Measurements from ENCODE around the gene TSPAN8.
"Not testable (repeated sequence)": the region's sequence is repeated elsewhere in the genome, so short reads cannot be mapped to it uniquely, and the experiment has no call there.

The TSPAN8 gene

DNA sequence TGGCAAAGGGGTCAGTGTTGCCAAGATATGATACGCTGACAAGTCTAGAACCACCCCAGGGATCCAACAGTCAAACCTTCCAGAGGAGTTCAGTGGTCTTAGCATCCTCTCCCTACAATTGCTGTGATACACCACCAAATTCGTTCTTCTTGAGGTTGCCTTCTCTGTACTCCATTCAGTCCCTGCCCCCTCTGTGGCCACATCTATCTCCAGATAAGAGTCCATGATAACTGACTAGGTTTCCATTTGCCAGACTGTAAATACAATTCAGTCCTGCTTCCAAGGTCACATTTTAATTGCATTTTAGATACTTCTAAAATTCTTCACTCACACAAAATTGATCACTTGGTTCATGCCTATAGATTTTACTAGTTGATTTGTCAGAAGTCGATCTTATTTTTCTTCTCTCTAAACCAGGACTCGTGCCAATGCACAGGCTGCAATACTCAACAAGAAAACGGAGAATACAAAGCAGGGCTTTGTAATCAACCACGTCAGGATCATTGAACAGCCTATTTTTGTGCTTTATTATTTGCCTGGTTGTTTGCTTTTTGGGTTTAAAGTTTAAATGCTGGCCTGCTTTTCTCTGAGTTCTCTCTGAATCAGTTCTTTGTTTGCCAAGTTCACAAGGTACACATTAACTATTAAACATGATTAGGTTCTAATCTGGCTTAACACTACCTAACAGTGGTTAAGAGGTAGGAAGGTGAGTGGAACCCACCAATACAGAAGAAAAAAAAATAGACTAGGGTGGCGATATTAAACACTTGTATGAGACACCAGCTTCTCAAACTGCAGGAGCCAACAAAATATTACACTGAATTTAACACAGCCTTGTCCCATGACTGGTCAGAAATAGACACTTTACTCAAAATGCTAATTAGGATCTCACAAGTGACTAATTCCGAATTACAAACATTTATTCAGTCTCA, 5.3 kb upstream of the TSPAN8 start:
- peak in 1 of 2 experiments; percentile 6 for DNase-seq

DNA sequence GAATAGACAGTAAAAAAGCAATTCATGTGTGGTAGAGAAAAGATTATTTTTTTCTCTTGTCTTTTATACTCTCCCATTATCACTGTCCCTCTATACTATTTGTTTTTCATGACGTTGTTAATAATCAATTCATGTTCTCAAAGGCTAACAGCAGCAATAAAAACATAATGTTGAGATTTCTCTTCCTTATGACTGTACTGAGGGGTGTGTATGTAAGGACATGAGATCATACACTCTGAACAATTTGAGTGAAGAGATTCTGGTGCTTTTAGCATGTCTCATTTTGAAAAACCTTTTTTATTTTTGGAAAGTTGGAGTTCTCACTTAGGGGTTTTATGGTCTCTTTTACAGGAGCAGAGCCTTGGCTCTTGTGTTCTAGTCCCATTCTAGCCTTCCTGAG, 3.8 kb upstream of the TSPAN8 start:
- no peak for DNase-seq

DNA sequence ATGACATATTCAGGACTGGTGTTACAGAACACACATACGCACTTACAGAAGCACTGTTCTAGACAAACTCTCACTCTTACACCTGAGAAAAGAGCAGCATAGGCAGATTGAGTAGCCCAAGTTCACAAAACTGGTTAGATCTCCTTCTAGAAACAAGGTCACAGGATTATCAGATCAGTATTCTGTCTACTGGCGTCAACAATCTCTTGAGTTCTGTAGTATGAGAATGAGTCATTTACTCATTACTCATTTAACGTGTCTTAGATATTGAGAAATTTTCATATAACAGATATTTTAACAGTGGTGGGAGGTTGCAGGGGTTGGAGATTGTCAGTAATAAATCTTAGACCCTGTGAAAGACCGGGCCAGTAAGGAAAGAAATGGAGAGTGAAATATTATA, 2.8 kb upstream of the TSPAN8 start:
- DNase-seq = no peak

DNA sequence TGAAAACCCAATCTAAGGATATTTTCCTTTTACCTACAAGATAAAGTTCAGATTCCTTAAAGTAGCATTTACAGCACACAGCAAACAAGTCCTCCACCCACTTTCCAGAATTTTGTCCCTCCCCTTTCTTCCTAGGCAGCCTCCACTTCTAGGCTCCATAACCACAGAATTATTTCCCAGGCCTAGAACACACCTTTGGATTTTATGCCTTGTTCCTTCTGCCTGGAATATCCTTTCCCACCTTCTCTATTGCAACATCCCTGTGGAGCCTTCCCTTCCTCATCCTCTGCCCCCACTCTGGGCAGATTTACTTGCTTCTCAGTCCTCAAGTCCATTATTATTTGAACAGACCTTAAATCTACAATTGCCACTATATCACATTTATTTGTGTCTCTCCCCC, 2.1 kb upstream of the TSPAN8 start:
- no peak for DNase-seq

DNA sequence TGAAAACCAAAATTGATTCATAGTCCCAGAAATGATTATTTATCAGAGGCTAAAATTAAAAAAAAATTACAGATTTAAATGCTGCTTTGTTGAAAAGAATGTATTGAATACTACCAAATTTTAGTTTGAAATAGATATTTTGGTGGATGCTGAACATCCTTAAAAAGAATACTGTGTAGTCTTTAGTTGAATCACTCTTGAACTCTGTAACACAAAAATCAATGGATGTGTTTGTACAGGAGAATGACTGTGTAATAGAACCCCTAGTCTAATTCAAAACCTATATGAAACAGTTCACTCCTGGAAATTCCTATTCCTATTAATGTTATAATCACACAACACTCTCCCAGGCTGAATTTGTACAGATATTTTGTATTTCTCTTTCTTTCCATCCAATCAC, 1.5 kb upstream of the TSPAN8 start:
- no peak for DNase-seq

DNA sequence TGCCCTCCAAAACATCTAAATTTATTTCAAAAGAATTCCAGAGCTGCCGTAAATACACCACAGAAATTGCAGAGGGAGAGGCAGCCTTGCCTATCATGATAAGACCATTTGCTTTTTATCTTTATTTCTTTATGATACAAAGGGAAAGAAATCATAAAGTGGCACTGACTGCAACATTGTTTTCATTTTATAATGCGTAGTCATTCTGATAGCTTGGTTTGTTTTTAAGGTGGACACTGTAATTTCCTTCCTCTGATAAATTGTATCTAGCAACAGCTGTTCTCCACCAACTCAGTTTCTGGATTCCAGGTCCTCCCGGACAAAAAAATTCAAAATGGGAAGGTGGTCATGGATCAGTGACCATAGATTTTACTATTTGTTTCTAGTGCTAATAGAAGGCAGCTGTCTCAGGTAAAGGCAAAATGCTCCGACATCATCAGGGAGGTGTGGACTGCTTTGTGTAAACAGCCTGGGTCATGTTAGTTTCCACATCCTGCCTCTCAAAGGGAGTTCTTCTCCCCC, 623 bp upstream of the TSPAN8 start:
- peak; percentile 62 to 84 for DNase-seq

DNA sequence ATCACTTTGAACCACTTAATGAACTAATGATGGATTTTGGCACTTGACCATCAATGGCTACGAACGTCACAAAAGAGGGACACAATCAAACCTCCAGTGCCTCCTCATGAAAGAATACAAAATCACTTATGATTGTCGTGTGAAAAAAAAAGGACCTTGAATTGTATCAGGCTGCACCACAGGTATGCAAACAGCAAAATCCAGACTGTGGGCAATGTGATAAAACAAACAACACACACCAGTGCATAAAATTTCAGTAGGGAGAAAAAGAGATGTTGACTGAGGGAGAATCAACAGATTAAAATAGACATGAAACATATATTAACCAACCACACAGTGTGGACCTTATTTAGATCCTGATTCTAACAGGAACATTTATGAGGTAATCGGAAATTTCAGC, 2.6 kb downstream of the TSPAN8 start:
- DNase-seq = peak in 1 of 2 experiments; percentile 15

DNA sequence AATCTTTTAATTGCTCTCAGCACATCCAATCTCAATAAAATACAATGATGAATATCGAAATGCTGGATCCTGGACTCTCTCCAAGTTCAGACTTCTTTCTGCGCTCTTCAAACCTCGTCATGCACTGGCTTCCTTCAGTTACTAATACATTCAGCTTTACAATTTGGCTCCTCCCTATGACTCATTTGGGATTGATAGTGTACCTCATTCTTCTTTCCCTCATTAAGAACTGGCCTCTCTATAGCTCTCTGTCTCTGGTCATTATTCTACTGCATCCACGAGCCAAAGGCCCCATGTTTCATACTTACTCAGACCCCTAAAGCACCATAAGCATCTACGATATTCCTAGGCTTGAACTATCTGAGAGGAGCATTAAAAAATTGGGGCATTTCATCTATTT, 4.9 kb downstream of the TSPAN8 start:
- no peak for DNase-seq

DNA sequence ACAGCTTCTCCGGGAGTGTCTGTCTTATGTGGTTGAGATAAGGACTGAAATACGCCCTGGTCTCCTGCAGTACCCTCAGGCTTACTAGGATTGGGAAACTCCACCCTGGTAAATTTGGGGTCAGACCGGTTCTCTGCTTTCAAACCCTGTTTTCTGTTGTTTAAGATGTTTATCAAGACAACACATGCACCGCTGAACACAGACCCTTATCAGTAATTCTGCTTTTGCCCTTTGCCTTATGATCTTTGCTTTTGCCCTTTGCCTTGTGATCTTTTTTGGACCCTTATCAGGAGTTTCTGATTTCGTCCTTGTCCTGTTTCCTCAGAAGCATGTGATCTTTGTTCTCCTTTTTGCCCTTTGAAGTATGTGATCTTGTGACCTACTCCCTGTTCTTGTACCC, 7.8 kb downstream of the TSPAN8 start:
- not testable (repeated sequence) for DNase-seq

DNA sequence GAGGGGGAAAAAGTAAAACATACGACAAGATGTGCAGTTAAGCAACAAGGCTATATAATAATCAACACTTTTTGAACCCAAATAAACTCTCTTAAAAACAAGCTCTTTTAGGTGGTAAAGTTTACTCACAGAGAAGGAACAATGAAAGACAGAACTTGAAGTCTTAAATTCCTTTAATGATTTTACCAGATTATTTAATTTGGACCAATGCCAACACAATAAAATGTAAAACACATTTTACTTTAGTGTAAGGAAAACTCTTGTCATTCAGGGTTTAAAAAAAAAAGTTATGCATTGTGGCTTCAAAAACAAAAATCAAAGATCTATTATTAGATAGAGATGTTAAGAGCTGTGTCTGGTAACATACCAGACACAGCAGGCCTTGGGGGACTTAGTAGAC, 13.1 kb downstream of the TSPAN8 start:
- DNase-seq = no peak

DNA sequence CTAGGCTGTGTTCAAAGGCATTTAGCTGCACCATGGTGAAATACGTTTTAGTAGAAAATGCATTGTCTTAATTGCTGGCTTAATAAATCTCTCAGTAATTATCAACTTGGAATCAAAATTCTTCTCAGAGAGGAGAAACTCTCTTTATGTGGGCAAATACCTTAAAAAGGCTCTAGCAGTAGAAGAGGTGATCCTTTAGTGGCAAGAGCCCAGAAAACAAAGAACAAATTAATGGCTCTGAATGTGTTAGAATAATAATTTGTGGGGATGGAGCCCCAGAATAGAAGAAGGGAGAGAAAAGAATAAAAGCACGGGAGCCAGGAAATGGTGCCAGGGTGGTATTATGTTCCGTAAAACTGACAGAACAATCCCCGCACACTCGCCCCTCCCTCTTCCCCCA, 14.8 kb downstream of the TSPAN8 start:
- DNase-seq = no peak

DNA sequence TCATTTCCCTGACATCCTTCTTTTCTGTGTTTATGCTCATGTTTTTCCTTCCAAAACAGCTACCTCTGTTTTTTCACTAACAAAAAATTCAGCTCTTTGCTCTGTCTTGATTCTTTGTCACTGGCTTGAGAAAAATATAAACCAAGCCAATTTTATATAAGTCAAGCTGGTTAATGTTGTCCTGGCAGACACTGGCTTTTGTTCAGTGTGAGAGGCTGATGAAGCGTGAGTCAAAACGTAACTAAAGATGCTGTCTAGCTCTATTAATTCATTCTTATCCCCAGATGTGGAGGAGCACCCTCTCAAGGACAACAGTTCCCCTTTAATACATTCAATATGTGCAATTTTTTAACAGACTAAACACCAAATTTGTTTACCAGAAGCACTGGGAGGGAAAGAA, 15.8 kb downstream of the TSPAN8 start:
- no peak for DNase-seq

DNA sequence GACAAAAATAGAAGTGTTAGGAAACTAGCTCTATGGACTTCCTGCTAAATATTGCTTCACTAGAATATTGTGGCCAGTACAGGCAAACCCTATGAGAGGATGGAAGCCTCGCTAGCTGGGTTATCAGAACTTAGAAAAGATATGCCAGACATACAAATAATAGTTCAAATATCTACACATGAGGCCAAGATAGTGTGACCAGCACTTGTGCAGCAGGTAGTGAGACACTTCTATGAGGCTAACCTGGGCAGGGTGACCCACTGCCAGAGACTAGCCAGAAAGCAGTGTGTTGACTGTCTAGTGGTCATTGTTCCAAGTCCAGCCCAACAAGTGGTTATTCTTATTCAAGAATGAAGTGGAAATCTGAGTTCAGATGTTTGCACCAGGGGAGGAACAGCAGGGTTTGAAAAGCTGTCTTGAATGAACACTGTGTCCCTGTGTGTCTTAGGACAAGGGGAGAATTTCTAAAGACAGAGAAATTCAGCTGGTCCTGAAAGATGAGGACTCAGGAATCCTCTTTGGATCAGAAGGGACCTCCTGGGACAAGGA, 16.3 kb downstream of the TSPAN8 start:
- DNase-seq = no peak

DNA sequence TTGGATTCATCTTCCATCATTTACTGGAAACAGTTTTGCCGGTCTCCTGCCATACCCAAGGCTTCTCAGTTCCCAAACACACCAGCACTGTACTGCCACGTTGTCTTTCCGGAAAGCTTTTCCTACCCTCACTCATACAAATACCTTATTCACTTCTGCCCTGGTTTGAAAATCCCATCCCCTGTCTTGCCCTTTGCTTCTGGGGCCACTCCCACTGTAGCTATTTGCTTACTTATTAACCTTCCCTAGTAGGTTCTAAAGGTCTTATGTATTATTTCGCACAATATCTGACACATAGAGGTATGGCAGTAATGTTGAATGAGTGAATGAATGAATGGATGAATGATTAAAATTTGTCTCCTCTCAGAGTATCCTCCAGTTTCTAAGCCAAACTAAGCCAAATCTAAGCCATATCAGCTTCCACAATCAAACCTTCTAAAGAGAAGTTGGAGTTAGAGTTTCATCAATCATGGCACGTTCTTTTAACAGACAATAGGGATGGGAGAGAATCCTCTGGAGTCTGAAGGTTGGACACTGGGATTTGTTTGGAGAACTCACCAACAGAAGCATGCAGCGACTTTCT, 18.6 kb downstream of the TSPAN8 start:
- DNase-seq = no peak

DNA sequence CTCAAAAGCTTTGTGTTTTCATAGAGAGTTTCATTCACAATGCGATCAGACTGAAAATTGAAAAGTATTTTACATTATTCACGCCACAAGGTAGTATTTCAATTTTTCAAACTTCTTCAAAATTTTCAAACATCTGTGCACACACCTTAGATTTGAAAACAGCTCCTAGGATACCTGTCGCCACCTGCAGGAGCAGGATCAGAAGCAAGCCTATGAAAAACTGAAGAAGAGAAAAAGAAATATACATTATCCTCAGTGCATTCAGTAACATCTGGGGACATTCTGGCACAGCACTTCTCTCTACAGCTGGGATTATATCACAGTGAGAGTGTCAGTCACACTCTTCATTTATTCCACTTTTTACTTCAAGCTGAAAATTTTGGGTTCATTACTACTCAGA, 19.8 kb downstream of the TSPAN8 start:
- no peak for DNase-seq

DNA sequence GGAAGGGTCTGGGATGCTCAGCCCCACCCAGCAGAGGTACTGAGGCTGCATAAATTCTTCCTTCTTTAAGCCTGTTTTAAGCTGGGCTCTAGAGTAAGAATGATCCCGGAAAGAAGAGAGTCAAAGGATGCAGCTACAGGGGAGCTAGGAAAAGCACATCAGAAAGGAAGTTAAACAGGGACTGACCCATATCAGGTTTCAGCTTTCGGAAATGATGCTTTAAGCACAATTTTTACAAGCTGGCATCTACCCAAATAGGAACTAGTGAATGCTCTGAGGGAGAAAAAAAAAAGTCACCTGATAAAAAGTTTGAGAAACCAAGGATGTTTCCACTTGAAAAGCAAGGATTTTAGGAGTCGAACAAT, 22.0 kb downstream of the TSPAN8 start:
- peak in 1 of 2 experiments; percentile 4 for DNase-seq

DNA sequence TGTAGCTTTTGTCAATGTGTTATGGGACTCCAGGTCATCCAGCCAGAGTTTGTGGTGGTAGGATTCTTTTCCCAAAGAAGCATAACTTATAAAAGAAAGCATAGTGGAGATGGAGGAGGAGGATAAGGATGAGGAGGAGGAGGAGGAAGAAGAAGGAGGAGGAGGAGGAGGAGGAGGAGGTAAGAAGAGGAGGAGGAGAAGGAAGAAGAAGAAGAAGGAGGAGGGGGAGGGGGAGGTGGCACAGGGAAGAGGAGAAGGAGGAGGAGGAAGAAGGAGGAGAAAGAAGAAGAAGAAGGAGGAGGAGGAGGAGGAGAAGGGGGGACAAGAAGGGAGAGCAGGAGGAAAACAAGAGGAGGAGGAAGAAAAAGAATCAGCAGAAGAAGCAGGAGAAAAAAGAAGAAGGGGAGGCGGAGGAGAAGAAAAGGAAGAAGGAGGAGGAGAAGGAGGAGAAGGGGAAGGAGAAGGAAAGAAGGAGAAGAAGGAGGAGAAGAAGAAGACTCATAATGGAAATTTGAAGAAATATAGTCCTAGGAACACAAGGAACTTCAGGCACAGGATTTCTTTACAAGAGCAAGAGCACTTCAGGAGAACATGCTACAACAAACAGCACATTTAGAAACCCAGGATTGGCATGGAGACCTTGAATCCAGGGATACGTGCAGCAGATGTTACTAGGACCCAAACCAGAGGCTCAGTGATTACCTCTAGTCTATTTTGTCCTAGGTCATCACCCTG, 22.6 kb downstream of the TSPAN8 start:
- DNase-seq = no peak

DNA sequence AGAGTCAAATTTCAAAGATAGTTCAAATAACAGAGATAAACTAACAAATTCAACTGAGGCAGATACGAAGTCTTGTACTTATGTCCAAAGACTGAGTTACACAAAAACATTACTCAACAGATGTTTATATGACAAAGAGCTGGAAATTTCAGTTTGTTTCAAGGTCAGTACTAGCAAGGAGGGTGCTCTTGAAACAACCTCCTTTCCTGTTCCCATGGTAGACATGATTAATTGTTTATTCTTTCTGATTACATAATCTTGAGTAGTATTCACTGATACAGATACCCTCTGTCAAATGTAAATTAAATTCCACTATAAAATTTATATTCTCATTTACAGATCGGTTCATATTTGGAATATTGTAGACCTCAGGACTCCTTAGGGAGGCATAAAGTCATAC, 23.4 kb downstream of the TSPAN8 start:
- DNase-seq = no peak

DNA sequence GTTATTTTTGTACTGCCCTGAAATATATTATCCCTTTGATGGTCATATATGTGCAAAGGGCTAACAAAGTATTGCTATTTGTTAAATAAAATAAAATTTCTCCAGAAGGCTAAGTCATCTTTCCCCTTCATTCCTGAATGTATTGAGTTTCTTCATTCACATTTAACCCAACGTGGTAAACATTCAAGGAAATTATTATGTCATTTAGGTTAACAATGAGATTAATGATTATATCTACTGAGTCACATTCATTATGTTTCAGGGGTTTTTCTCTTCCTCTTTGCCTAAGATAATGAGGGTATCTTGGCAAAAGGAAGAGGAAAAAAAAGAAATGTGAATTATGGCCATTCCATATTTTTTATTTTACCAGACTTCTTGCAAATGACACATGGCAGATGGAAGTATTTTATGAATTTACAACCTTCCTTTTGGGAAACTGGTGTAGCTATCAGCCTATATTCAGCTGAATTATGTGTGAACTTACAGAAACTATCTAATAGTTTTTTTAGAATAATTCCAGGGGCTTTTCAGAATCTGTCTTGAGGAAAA, 27.2 kb downstream of the TSPAN8 start:
- DNase-seq = no peak

DNA sequence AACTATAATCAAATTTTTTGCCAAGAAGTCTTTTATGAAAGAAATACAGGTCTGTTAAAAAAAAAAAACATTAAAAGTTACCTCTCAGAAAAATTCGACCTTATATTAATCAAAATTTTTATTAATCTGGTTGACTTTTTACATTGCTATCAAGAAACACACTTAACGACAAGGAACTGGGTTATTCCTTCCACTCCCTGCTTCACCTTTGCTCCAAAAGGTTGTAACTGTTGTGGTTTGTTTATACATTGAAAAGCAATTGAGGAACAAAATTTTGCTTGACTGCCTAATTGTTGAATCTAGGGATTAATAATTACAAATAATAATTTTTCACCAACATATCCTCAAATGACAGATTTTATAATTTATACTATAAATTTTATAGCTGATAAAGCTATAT, 28.4 kb downstream of the TSPAN8 start:
- no peak for DNase-seq

DNA sequence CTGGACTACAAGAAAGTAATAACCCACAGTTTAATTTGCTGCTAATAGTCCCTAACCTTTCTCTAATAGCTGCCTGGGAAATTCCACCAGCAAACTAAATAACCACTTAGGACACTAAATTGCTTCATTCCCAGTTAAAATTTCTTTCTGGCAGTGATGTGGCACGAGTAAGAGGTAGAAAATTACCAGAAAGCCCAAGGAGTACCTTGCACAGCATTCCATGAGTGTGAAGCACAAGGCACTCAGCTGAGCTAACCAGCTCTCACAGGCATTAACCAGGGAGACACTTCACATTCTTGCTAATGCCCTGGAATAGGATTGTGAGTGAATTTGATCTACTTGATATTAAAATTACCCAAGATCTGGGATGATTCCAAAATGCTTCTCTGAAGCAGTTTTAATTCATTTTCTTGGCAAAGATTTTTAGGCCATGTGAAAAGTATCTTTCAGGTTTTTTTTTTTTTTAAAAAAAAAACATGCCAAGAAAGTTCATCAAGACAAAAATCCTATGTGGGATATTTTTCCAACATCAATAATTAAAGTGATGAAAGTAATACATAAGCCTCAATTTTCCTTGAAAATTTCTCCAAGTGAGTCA, 29.5 kb downstream of the TSPAN8 start:
- no peak for DNase-seq

DNA sequence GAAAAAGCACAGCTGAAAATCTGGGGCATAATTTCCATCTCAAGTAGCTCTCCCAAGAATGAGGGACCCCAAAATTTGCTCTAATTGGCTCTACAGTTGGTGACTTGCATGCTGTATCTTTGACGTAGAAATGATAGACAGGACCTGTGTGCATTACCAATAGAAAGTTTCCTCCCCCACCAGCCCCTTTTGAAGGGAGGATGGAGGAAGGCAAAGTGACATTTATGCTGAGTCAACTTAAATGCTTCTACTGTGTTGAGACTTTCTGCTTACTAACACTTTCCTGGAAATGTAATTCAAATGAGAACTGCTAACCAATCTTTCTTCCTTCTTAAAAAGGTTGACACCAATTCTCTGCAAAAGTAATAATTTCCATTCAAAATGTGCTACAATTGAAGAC, 31.9 kb downstream of the TSPAN8 start:
- no peak for DNase-seq

DNA sequence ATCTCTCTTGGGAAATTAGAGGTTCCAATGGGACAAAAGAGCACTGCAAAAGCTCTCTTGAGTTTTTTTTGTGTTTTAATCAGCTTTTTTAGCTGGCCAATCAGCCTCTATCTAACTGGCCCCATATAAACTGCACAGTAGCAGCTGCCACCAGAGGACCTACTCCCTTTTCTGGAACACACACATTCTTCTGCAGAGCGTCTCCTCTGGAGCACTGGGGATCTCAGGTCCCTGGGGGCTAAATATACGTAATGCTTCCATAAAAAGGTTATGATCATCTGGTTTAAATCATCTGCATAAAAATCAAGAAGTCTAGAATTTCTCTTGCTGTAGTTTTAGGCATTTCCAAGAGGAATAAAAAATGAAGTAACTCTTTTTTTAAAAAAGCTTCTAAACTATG, 32.3 kb downstream of the TSPAN8 start:
- no peak for DNase-seq

Measured in NCI-H2081 (cell line).